Kidney glomerular epithelial cell (primary cell): ENCODE measurements around the gene NELFA.

Experiments used
- DNase-seq: peaks from one replicate; lab custom pipeline; 2025; lab: John Stamatoyannopoulos, UW

NELFA gene

GRCh38 chr4:1937550-1937949 is 71.2 kb downstream of the NELFA start:
- DNase-seq = no peak

GRCh38 chr4:1933700-1934099 is 75.1 kb downstream of the NELFA start:
- no peak for DNase-seq

GRCh38 chr4:1932736-1933135 is 76.0 kb downstream of the NELFA start:
- DNase-seq = no peak
